Heart right ventricle (tissue), 16 donors: ENCODE results near the gene ZNF438. TPM values are rescaled to one million over a fixed set of nuclear protein-coding genes. Genes with fewer than 3 reads are reported as not detected.
A peak's percentile ranks its signal among the peaks of the same experiment; 100 is the strongest.
"Not testable (repeated sequence)": the region's sequence is repeated elsewhere in the genome, so short reads cannot be mapped to it uniquely, and the experiment has no call there.

Experiments used
- ATAC-seq, 8 donors: fragments of 200-7000 bp; cut with Tn5 transposase; one replicate each; pipeline ENCODE4 v1.9.1; 2020; ENCODE audit warnings: mild to moderate bottlenecking in 8 of 8, moderate library complexity in 8 of 8, moderate number of reproducible peaks in 1 of 8
- DNase-seq, 2 donors: peaks; one replicate each; pipeline ENCODE4 v3.0.0-alpha.2; 2020
- H3K27ac ChIP-seq, 10 donors: fragments of 200-600 bp; sonication (generic) in 2 of 10; one replicate each; pipeline versions ENCODE4 v1.5.0 to v1.8.0; 2020 to 2022; ENCODE audit warnings: mild to moderate bottlenecking in 3 of 10
- H3K27me3 ChIP-seq, 7 donors: fragments of 200-600 bp; one replicate each; pipeline ENCODE4 v1.8.0; 2021 to 2022; ENCODE audit warnings: mild to moderate bottlenecking in 2 of 7
- H3K36me3 ChIP-seq, 9 donors: fragments of 200-600 bp; sonication (generic) in 1 of 9; one replicate each; pipeline versions ENCODE4 v1.5.0 to v1.8.0; 2020 to 2022; ENCODE audit warnings: mild to moderate bottlenecking in 2 of 9
- H3K4me1 ChIP-seq, 9 donors: fragments of 200-600 bp; sonication (generic) in 1 of 9; one replicate each; pipeline versions ENCODE4 v1.5.0 to v1.8.0; 2020 to 2022; ENCODE audit warnings: mild to moderate bottlenecking in 4 of 9
- H3K4me3 ChIP-seq, 10 donors: fragments of 200-600 bp; sonication (generic) in 2 of 10; one replicate each; pipeline versions ENCODE4 v1.5.0 to v1.8.0; 2020 to 2022; ENCODE audit warnings: mild to moderate bottlenecking in 7 of 10, moderate library complexity in 2 of 10
- H3K9me3 ChIP-seq, 11 donors: fragments of 200-600 bp in 10 of 11; sonication (generic) in 2 of 11; one replicate each; pipeline versions ENCODE4 v1.5.0 to v1.8.0; 2013 to 2022; ENCODE audit warnings: mild to moderate bottlenecking in 2 of 11, control low read depth in 1 of 11, moderate library complexity in 1 of 11
- WGBS, 2 donors: extraction: QIAGEN DNeasy Blood & Tissue Kit; methylation state at CpG; one replicate each; pipeline ENCODE4 v1.1.7; 2013; ENCODE audit warnings: inconsistent platforms in 1 of 2; 5-methylcytosine and 5-hydroxymethylcytosine counted together
- intact Hi-C, 10 donors: fragments of 100-400 bp; cut with DNase I; formaldehyde crosslinking; loops; one replicate each; pipeline versions ENCODE4 v1.11.1 to v1.14.2; 2022
- polyA plus RNA-seq, 2 donors: library from polyadenylated mRNA; stranded (reverse); fragments of 200-250 nt; gene quantifications; one replicate each; pipeline ENCODE4 v1.2.3, GENCODE V29; 2013
- total RNA-seq, 10 donors: library from RNA; stranded (reverse); fragmentation: NEBNext Ultra II Directional in 3 of 10; extraction: Animal tissue kit (Norgen Biotek cat#: 25700) in 3 of 10; gene quantifications; one replicate each; pipeline versions ENCODE4 v1.2.1 to v1.2.4, GENCODE V29; 2021 to 2023
- TF ChIP-seq, protein P1 (sequence below), 9 donors: fragments of 200-600 bp; sonication (generic) in 2 of 9; IDR thresholded peaks; one replicate each; pipeline versions ENCODE4 v1.5.0 to v1.8.0; 2021 to 2022; ENCODE audit warnings: antibody characterized with exemption in 9 of 9, mild to moderate bottlenecking in 5 of 9, moderate library complexity in 1 of 9
- donor health status: Arrhythmogenic right ventricular cardiomyopathy.
- donor health status: ischemic (EF 13 %, LVEDD 7.1; RV severe dilation, severe dysfunction).
- donor health status: healthy with polysubstance abuse.
- donor health status: DM: no; HTN: yes; CAD: no.
- donor health status: DM: no; HTN: no; CAD: no.
- donor health status: ischemic (EF 25% LVEDD 6.9; RV normal size, moderate dysfunction).
- donor health status: ischemic (EF 25% LVEDD 5.7; RV mildly dilated, moderate dysfunction).
- donor health status: healthy.
- donor health status: DM: yes; HTN: yes; CAD: no.
- donor health status: Ischemic cardiomyopathy.
- donor health status: ischemic (EF 35%, LVEDD 5.7; RV mildly dilated, moderate dysfunction).
- donor health status: nonischemic (EF 11% LVEDD 7.7; RV severe dilation, severe dysfunction).
- donor health status: DM: yes; HTN: yes; CAD: no.
- donor health status: PGD.
- donor health status: ischemic (EF 29% LVEDD 5.4; RV normal size, mild dysfunction).
- donor health status: nonischemic (EF 23%, LVEDD 6.1; RV moderate dilation, normal function).

Gene ZNF438
- total and polyA plus RNA-seq, 12 donors, result 7.8 to 21.1 (median 12.4) TPM

DNA sequence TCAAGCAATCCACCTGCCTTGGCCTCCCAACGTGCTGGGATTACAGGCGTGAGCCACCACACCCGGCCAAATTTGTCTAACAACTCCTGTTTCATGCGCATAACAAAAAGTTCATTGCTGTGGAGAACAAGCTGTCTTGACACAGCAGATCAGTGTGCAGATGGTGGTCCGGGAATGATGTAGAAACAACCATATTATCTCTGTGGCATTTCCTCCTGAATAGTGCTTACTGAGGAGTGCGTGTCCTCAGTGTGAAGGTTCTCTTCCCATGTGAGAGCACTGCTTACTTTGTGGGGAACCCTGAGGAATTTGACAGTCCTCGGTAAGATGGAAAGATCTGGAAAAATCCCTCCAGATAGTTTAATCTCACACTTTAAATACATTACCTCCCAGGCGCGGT, 30.3 kb upstream of the ZNF438 start:
- peak in 1 of 8 donors; percentile 33 for ATAC-seq
- peak overlapping the region in 8 of 10 donors; percentile 49 to 82 (median 66) for H3K27ac ChIP-seq

DNA sequence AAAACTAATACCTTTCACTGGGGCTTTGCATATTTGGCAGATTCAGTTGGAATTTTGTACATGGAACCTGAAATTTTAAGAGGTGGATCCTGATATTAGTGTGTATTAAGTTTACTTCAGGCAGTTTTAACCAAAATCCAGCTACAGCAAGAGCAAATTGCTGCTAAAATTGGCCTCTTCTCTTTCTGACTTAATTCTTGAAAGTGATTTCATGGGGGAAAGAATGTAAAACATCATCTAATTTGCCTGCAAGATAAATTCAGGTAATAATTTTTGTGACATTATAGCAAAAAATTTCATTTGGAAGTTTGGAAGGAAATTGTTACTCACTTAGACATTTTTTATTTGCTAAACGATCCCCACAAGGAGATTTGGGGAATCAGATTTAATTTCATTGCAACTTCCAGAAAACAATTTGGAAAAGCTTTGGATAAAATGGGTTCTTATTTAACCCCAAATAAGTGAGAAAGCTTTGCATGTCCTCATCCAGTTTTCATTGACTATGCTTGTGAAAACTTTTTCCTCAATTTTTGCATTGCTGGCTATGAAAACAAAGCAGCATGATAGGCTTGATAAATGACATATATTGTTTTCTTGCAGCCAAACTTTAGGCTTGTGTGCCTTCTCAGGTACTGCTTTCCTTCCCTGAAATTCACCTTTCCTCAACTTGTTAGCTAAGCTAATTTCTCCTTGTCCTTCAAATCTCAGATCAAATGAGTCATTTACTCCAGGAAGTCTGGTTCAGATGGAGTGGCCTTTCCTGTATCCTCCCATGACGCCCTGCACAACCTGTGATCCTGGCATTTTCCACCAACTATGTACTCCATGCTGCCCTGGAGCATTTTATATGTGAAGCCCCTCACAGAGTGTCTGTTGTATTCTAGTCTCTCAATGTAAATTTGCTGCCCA, 27.4 kb upstream of the ZNF438 start:
- WGBS, 2 donors, result 58 to 74% methylated on average over 2 of the region's 2 CpGs
- intact Hi-C loops, result no loop called here

More for the DNA sequence above, 30.3 kb upstream of the ZNF438 start:
- peaks cover 0 to 36% (median 7%) of the 10 kb centered on the region in 9 donors for H3K4me1 ChIP-seq
- H3K9me3 ChIP-seq, result no peaks in the 10 kb centered on the region
- H3K36me3 ChIP-seq, result no peaks in the 10 kb centered on the region
- TF ChIP-seq, protein P1, sequence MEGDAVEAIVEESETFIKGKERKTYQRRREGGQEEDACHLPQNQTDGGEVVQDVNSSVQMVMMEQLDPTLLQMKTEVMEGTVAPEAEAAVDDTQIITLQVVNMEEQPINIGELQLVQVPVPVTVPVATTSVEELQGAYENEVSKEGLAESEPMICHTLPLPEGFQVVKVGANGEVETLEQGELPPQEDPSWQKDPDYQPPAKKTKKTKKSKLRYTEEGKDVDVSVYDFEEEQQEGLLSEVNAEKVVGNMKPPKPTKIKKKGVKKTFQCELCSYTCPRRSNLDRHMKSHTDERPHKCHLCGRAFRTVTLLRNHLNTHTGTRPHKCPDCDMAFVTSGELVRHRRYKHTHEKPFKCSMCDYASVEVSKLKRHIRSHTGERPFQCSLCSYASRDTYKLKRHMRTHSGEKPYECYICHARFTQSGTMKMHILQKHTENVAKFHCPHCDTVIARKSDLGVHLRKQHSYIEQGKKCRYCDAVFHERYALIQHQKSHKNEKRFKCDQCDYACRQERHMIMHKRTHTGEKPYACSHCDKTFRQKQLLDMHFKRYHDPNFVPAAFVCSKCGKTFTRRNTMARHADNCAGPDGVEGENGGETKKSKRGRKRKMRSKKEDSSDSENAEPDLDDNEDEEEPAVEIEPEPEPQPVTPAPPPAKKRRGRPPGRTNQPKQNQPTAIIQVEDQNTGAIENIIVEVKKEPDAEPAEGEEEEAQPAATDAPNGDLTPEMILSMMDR (IDR thresholded peaks at IDR 0.05), result no peak
- no peaks in the 10 kb centered on the region for H3K27me3 ChIP-seq
- DNase-seq, result no peak
- WGBS, 2 donors, result 89 to 90% methylated on average over 9 of the region's 9 CpGs
- intact Hi-C loops, result no loop called here
- H3K4me3 ChIP-seq, result no peak overlapping the region

GRCh38 chr10:31056678-31057077, 25.0 kb upstream of the ZNF438 start:
- H3K9me3 ChIP-seq, result peaks cover 0 to 16% (median 7%) of the 10 kb centered on the region in 11 donors
- intact Hi-C loops, H3K27ac ChIP-seq, H3K4me1 ChIP-seq, H3K4me3 ChIP-seq, H3K36me3 ChIP-seq, H3K27me3 ChIP-seq, ATAC-seq, DNase-seq: not testable (repeated sequence)
- 86 to 87% methylated on average over 8 of the region's 8 CpGs for WGBS, 2 donors

More for the DNA sequence above, 27.4 kb upstream of the ZNF438 start:
- Histone ChIP-seq H3K27ac (peak overlapping the region in 3 of 10 donors; percentile 3 to 47 (median 35)), H3K4me3 (no peak overlapping the region), H3K9me3 (no peaks in the 10 kb centered on the region), H3K4me1 (peaks cover 0 to 24% (median 6%) of the 10 kb centered on the region in 9 donors), H3K27me3 (no peaks in the 10 kb centered on the region), H3K36me3 (no peaks in the 10 kb centered on the region)
- TF ChIP-seq, protein P1 (IDR thresholded peaks at IDR 0.05), result no peak
- DNase-seq (no peak), ATAC-seq (no peak)

DNA sequence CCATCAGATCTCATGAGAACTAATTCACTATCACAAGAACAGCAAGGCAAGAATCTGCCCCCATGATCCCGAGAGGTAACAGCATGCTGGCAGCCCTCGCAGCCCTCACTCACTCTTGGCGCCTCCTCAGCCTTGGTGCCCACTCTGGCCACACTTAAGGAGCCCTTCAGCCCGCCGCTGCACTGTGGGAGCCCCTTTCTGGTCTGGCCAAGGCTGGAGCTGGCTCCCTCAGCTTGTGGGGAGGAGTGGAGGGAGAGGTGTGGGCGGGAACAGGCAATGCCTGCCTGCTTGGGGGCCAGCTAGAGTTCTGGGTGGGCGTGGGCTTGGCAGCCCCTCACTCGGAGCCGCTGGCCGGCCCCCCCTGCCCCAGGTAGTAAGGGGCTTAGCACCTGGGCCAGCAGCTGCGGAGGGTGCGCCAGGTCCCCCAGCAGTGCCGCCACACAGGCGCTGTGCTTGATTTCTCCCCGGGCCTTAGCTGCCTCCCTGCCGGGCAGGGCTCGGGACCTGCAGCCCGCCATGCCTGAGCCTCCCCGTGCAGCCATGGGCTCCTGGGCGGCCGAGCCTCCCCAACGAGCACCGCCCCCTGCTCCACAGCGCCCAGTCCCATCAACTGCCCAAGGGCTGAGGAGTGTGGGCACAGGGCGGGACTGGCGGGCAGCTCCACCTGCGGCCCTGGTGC, 24.0 kb upstream of the ZNF438 start:
- intact Hi-C loops, result no loop called here

More for the DNA sequence above, 24.0 kb upstream of the ZNF438 start:
- peaks cover 0 to 17% (median 7%) of the 10 kb centered on the region in 11 donors for H3K9me3 ChIP-seq
- 93 to 94% methylated on average over 27 of the region's 27 CpGs for WGBS, 2 donors
- H3K27ac ChIP-seq, result no peak overlapping the region
- TF ChIP-seq, protein P1 (IDR thresholded peaks at IDR 0.05), result no peak
- no peaks in the 10 kb centered on the region for H3K36me3 ChIP-seq
- H3K27me3 ChIP-seq, result no peaks in the 10 kb centered on the region
- ATAC-seq (no peak), DNase-seq (no peak)
- no peak overlapping the region for H3K4me3 ChIP-seq
- peaks cover 0 to 9% (median 0%) of the 10 kb centered on the region in 9 donors for H3K4me1 ChIP-seq
